ENCODE measurements around the gene RUNX1.
A peak's percentile ranks its signal among the peaks of the same experiment; 100 is the strongest.

Gene RUNX1

DNA sequence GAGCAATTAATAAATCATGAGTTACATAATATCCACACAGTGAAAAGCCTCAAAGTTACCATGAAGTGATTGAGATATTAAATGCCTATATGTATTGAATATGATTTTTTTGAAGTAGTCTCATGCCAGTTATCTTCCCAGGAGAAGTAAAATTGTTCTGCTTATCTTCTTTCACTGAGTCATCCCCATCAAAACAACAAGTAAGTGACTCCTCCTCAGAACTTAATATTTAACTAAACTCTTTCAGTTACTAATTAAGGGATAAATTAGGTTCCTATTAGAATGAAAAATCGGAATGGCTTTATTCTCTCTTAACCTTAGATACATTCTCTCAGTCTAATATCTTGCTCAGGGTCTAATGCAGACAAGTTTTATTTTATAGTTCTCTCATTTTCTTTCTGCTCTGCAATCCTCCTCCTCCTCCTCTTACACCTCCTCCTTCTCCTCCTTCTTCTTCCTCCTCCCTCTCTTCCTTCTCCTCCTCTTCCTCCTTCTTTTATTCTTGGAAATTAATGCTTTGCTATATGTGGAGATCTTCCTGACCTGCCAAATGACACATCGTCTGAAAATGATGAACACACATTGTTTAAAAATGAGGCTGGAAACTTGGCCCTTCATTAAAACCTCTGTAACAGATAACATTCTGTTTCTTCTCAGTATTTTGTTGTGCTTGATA is 110.9 kb downstream of the RUNX1 start:
- no peak for DNase-seq

DNA sequence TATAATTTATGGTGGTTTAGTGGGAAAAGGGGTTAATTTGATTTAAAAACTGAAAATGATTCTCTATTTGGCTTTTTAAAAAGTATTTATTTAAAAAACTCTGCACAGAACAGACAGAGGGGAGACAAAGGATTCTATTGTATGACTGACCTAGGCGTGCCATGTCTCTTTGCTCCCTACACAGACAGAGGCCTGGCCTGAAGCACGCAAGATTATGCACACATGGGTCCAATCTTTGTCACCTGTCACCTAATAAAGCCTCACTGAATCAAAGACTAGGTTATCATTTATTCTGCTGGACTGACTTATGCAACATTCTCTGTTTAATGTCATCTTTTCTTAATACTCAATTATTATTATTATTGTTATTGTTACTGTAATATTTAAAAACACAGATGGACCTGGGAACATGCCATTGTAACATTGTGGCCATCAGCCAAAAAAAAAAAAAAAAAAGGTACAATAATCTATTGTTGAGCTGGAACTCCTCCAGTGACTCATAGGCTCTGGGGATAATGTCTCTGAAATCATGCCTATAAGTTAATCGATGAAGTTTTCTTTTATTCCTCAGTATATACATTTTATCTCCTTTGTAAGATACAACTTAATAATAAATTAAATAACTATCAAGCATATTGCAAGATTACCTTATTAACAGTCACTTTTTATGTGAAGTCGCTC is 112.1 kb downstream of the RUNX1 start:
- DNase-seq = no peak

DNA sequence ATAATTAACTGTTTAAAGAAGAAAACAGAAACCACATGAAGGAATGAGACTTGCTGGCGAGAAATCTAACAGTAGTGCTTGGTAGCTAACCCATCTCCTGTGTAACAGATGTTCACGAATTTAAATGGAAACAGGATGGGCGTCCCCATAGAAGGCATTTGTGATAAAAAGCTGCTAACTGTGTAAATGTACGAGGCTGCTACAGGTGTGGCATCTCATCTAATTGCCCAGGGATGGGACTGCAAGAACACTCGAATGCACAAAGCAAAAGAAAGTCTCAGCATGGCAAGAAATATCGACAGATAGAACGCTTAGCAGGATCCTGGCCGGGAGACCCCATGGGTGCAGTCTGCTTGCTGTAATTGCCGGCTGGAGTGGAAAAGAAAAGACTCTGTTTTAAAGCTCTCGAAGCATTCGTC is 112.7 kb downstream of the RUNX1 start:
- no peak for DNase-seq

DNA sequence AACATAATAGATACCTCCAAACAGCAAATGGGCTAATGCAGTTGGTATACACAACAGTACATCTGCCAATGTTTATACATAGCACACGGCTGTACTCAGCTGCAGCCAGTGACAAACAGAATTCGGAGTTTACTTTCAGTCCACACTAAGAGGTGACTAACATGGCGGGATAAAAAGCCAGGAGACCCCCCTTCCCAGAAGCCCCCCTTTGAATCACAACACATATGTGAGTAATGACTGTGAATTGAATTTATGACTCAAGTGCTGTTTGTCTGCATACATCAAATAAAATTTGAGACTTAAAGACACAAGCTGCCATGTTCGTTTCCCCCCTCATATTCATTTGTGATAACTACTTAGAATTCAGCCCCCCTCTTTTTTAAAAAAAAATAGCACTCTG is 113.2 kb downstream of the RUNX1 start:
- DNase-seq = no peak

DNA sequence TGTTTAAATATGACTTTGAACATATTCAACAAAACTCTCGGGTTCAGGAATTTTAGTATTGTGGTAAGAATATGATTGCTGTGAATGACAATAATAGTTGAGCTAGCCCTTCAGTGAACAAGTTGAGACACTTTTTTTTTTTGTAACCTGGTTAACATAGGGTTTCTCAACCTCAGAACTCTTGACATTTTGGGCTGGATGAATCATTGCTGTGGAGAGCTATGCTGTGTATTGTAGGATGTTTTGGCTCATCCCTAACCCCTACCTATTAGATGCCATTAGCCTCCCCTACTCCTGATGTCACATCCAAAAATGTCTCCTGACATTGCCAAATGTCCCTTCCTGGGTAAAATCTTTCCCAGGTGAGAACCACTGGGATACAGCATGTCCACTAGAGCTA is 113.7 kb downstream of the RUNX1 start:
- DNase-seq = peak; percentile 20

DNA sequence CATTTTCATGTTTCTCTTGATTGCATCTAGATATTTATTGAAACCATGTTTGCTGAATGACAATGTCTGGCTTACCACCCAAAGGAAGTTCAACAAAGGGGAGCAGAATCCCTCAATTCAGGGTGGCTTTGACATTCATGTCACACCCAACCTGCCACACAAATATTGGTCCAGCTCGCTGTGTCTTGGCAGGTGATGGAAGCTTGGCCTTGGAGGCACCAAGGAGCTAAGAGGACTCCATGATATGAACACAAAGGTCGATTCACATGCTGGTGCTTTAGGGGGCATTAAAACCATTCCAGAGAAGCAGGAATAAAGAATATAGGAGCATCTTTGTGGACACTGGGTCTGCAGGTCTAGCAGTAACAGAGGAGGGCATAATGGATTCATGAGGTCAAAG is 114.8 kb downstream of the RUNX1 start:
- no peak for DNase-seq

DNA sequence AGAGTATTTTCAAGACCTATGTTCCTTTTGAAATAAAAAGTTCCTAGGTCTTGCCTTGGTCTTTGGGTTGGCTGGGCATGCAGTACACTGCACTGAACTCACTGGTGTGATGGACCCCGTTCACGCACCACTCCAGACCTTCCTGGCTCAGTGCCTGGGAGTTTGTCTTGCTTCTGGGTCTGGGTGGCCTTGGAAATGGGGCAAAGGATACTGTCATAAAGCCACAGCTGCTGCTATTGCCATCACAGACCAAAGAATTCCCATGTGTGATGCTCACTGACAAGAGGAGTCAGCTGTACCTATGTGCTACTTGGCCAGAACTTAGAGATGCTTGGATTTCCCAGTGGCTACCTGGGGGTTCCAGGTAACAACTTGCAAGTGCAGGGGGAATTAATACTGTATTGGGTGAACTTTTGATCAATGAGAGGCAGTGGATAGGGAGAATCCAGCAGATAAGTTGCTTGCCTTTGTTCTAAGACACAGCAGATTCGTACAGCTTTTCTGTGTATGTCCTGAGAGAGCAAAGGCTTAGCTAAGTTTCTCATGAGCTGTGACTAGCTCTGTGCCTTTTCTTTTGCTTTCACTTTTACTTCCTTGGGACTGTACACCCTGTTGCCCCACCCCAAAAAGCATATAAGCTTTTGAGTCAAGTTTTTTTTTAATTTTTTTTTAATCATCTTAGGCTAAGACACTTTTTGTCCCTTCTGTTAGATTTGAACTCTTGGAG is 115.3 kb downstream of the RUNX1 start:
- DNase-seq = peak; percentile 53

DNA sequence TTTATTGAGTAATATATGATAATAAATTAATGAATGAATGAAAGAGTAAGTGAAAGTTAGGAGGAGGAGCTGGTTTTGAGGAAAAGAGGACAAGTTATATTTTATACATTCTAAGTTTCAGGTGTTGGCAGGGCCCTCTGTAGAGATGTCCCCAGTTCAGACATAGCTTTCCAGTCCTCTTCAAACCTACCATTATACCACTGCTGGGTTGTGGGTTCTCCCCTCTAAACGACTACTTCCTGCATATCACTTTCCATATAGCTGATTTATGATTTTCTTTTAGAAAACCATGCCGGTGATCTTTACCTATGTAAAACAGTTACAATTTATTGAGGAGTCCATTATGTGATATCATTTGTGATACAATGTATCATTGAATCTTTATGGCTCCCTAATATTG is 116.9 kb downstream of the RUNX1 start:
- DNase-seq = no peak

DNA sequence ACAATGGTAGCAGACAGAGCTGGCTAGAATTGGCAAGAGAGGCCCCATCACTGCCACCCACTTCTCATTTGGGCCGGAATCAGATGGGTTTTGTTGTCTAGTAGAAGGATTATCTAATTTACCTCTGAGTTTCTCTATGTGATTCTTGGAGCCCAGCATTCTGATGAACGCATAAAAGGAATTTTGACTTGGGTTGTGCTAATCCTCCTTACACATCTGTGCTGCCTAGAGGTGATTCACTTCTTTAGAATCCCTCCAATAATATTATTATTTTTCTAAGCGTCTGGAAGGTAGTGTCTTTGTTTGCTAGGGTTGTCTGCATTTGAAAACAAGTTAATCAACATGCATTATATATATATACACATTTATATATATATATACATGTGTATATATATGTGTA is 118.1 kb downstream of the RUNX1 start:
- DNase-seq = no peak

DNA sequence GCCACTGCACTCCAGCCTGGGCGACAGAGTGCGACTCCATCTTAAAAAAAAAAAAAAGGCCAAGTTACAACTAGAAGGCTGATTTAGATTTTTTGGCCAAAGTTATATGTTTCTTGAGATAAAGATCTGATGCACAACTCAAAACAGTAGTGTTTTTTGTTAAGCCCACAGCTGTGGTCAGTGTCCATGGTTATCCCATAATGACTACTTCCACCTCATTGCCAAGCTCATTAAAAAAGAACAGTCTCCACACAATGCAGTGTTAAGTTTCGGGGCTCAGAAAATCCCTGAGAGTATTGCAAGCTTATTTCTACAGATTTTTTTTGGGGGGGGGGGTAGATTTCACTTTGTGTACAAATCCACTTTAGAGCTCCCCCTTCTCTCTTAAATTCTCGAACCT is 120.5 kb downstream of the RUNX1 start:
- DNase-seq = no peak

DNA sequence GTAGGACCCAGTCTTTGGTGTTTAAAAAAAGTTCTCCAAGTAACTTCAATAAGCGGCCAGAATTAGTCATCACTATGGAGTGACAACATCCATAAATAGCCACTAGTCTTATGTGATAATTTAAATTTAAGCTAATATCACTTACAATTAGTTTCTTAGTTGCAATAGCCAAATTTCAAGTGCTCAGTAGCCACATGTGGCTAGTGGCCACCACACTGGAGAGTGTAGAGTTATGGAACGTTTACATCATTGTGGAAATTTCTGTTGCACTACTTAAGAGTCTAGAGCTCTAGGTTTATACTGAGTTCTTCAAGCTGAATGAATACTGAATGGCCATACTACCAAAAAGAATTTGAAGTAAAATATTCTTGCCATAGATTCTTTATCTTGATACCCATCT is 121.1 kb downstream of the RUNX1 start:
- no peak for DNase-seq

DNA sequence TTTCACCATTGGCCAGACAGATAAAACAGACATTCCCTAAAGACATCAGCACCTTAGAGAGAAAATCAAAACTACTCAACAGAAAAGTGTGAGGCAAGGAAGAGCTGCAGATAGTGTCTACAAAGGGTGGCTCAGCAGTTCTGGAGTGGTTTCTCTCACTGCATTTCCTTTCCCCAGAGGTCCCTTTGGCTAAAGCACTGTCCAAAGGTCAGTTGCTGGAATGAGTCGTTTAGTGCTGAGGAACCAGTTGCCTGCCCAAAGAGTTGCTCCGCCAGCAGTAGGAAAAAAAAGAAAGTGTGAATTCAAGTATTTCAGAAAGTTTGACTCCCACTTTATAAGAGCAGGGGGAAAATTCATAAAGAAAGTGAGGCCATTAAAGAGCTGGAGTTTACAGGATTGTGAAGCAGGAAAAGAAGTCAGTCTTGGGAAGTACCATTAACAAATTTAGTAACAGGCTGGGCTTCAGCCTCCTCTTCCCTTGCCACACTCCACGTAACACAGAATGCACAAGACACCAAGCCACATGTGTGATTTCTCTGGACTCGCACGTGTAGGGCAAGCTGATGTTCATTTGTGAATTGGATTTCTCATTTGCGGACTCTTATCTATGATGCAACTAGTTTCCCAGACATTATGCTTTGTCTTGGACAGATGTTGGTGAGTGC is 122.2 kb downstream of the RUNX1 start:
- DNase-seq = no peak

DNA sequence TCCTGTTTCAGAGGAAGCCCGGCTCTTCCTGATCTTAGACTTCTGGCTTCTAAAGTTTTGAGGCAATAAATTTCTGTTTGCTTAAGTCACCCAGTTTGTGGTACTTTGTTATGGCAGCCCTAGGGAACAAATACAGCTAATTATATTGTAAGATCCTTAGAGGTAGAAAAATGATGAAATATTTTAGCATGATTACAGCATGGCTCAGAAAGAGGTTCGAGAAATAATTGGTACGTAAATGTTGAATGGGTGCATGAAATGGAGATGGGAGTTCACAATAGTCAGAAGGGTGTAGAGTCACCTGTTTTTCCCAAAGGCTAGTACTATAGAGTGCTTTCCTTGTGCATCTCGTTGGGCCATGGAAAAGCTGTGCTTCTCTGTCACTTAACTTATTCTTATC is 123.5 kb downstream of the RUNX1 start:
- DNase-seq = no peak

DNA sequence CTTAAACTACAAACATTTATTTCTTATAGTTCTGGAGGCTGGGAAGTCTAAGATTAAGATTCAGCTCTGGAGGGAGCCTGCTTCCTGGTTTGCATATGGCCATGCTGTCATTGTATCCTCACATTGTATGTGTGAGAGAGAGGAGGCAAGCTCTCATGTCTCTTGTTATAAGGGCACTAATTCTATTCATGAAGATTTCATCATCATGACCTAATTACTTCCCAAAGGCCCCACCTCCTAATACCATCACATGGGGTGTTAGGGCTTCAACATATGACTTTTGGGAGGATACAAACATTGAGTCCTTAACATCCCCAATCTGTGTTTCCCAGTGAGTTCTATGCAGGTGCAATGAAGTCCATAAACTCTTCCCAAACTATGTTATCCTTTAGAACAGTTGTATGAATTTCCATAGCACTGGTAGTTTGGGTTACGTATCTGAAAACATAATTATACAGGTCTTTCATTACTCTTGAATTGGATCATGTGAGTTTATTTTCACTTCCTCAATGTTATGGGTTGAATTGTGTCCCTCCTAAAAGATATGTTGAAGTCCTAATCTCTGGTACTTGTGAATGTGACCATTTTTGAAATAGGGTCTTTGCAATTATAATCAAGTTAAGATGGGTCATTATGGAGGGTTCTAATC is 124.2 kb downstream of the RUNX1 start:
- DNase-seq = no peak

DNA sequence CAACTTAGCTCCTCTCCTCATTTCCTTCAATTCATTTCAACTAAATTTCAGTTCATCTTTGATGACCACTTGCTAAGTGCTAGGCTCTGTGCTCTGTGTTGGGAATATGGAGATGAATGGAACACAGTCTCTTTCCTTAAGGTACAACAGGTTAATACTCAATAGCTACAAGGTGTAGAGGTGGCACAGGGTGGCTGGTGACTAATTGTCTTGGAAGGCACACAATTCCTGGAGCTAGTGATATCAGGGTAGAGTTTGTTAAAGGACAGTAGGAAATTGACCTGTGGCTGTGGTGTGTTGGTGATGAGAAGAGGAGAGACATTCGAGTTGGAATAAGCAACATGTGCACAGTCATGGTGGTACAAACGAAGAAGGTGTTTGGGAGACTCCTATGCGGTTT is 124.9 kb downstream of the RUNX1 start:
- no peak for DNase-seq

DNA sequence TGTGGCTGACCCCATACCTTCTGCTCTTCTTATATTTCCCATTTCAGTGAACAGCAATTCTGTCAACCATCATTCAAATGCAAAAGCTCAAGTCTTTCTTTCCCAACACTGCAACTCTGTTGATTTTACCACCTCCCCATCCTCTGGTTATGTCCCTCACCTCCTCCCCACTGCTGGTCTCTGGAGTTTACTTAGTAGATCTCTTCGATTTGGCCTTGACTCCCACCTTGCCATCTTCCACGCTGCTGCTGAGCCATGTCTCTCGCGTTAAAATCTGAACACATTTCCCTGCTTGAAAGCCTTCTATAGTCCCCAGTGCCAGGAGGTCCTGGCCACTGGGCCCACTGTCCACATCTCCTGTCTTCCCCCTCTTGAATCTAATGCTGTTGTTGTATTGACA is 125.5 kb downstream of the RUNX1 start:
- no peak for DNase-seq

DNA sequence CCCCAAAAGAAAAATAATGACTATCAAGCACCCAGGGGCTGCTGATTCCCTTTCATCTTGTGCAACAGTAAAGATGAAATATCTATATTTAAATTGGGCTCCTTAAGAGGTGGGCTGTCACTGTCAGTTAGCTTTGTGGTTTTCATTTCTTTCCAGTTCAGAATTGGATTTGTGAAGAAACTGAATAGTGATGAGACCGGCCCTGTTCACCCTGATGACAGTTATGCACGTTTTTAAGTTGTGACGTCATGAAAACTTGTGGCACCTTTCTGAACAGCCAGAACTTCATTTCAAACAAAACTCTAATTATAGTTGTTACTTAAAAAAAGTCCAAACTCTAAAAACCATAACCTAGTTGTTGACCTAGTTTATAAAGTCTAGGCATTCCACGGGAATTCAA is 125.9 kb downstream of the RUNX1 start:
- no peak for DNase-seq

DNA sequence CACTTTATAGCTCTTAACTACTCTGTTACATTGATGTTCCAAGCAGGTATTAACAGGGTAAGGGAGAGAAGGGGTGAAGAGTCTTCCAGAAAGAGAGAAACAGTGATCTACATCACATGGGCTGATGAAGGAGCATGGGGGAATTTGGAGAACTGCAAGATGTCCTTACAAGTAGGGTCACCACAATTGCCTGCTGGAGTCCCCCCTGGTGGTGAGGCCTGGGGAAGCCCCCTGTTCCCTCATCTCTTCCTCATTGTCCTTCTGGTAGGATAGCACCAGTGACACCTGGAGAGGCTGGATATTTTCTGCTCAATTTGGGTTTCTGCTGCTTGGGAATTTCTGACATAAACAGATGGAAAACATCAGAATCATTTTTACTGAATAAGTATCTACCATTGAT is 126.6 kb downstream of the RUNX1 start:
- DNase-seq = no peak

DNA sequence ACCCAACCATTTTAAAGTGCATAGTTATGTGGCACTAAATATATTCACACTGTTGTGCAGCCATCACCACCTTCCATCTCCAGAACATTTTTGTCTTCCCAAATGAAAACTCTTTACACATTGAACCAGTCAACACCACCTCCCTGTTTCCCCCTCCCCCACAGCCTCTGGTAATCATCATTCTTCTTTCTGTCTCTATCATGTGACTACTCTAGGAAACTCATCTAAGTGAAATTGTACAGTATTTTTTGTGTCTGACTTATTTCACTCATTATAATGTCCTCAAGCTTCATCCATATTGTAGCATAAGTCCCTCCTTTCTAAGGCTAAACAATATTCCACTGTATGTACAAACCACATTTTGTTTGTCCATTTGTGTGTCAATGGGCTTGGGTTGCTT is 128.0 kb downstream of the RUNX1 start:
- DNase-seq = no peak

DNA sequence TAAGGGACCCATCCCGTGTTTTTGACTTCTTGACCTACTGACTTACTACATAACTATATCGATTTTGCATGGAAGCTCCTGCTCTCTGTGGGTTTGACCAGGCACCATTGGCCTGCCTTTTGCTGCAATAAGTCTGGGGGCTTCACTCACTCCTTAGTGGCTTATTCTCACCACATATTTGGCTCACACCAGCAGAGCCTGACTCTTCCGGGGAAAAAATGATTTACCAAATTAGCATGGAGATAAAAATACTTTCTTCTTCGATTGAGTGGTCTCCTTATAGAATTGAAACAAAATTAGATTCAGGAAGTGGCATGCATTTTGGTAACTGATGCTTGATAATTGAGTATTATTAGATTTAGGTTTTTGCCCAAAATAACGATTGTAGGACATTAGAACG is 129.7 kb downstream of the RUNX1 start:
- DNase-seq = no peak

DNA sequence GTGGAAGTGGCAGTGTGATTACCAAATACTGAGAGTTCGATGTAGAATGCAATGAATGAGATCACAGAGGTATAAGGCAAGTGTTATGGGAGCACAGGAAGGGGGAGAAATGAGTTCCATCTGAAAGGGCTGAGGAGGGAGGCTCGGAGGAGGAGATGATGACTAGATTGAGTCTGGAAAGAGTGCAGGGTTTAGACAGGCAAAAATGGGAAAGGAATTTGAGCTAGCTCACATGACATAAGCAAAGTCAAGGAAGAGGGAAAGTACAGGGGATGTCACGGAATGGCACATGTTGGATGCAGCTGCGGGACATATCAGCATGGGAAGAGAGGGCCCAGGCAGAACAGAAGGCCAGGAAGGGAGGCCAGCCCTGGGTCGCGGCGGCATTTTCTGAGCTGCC is 132.7 kb downstream of the RUNX1 start:
- DNase-seq = no peak

DNA sequence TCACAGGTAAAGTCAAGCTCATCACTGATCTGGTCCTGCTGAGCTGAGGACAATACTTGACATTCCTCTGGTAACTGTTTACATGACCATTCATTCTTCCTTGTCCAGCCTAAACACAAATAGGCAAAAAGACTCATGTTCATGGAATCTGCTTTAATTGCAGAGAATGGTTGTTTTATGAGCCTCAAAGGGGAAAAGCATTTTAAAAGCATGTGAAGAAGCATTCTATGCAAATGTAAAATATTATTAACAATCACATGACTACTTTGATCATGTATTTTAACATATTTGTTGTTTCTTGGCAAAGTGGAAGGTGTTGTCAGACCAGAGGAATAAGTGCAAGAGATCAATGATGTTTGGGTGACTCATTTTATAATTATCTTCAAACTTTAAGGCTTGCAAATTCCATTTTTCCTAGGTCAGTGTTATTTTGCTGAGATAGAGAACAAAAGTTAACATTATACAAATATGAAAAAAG is 133.7 kb downstream of the RUNX1 start:
- no peak for DNase-seq

DNA sequence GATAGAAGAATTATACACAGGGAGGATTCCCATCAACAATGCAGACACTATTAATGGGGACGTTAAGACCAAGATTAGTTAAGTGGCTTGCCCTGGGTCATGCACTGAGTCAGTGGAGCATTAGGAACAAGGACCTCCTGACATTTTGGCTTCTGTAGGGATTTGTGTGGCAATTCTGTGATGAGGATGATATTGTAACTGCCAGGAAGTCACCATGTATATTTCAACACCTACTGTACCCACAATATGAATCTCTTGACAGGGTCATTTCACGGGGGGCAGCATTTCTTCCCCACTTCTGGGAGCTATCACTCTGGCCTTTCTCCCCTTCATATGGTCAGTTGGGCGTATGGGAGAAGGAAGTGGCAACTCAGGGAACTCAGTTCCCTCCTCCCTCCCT is 134.9 kb downstream of the RUNX1 start:
- DNase-seq = no peak
